ENCODE measurements around the gene KIF17. TPM values are rescaled to one million over a fixed set of nuclear protein-coding genes. Genes with fewer than 3 reads are reported as not detected.
"Not testable (repeated sequence)": the region's sequence is repeated elsewhere in the genome, so short reads cannot be mapped to it uniquely, and the experiment has no call there.

KIF17 gene
- total and polyA plus RNA-seq, 12 donors, result 10.7 to 66.9 (median 37.5) TPM

DNA sequence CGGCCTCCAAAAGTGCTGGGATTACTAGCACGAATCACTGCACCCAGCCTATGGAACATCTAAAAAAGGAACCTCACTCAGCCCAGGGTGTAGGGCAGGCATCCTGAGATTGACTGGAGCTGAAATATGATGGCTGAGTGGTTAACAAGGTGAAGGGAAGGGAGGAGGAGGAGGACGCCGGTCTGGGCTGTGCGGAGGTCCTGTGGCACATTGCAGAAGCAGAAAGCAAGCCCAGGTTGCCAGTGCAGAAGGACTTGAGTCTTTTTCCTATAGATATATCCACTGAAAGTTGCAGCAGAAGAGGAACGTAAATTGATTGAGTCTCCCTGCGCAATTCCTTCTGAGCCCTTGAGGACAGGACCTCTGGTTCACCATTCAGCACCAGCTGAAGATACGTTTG lies 1.5 kb upstream of the KIF17 start:
- intact Hi-C loops (cut with DNase I), result no loop called here
- DNase-seq, result peak in 1 of 7 donors; percentile 2
- Histone ChIP-seq H3K27me3 (no peaks in the 10 kb centered on the region), H3K36me3 (replicated peaks in 1 of 2) (no peaks in the 10 kb centered on the region), H3K4me3 (no peak overlapping the region), H3K27ac (no peak overlapping the region), H3K4me1 (replicated peaks in 1 of 2) (peaks cover 0 to 5% of the 10 kb centered on the region in 2 donors), H3K9me3 (replicated peaks in 1 of 3) (no peaks in the 10 kb centered on the region)
- WGBS, 4 donors, result 91 to 94% (median 91%) methylated on average over 8 of the region's 8 CpGs
- TF ChIP-seq POLR2A (IDR thresholded peaks at IDR 0.05) (no peak), CTCF (IDR thresholded peaks at IDR 0.05) (no peak)

- H3K4me1 ChIP-seq (replicated peaks in 1 of 2); H3K27ac ChIP-seq; H3K9me3 ChIP-seq (replicated peaks in 1 of 3); DNase-seq; H3K36me3 ChIP-seq (replicated peaks in 1 of 2); H3K27me3 ChIP-seq; intact Hi-C loops (cut with DNase I): not testable (repeated sequence)
- H3K4me3 ChIP-seq, result peak overlapping the region in 2 of 4 donors; percentile 11 to 75
- WGBS, 4 donors, result 68 to 76% (median 73%) methylated on average over 10 to 17 of the region's 17 CpGs
These were observed 606 bp upstream of the KIF17 start for GRCh38 chr1:20718343-20718882.

DNA sequence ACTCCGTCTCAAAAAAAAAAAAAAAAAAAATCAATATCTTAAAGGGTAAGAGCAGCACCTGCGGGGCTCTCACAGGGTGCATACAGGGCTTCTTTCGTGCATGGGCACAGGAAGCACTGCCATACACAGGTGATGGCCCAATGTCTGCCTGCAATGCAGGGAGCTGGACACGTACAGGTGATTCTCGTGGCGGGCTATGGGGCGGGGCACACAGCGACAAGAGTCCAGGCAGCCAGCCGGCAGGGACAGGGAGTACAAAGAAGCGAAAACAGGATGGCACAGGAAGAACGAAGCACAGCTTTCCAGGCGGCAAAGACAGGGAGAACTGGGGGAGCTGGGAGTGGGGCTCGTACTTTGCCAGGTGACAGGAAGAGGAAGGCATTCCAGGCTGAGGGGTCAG lies 1.6 kb downstream of the KIF17 start:
- TF ChIP-seq POLR2A (IDR thresholded peaks at IDR 0.05) (no peak), CTCF (IDR thresholded peaks at IDR 0.05) (no peak)
- Histone ChIP-seq H3K36me3 (replicated peaks in 1 of 2) (no peaks in the 10 kb centered on the region), H3K27ac (no peak overlapping the region), H3K27me3 (no peaks in the 10 kb centered on the region), H3K9me3 (replicated peaks in 1 of 3) (no peaks in the 10 kb centered on the region), H3K4me3 (no peak overlapping the region), H3K4me1 (replicated peaks in 1 of 2) (peaks cover 0 to 5% of the 10 kb centered on the region in 2 donors)
- 88 to 90% (median 90%) methylated on average over 13 of the region's 13 CpGs for WGBS, 4 donors
- DNase-seq, result no peak
- intact Hi-C loops (cut with DNase I), result no loop called here

GRCh38 chr1:20715406-20715805 lies 2.4 kb downstream of the KIF17 start:
- Histone ChIP-seq H3K27me3 (no peaks in the 10 kb centered on the region), H3K4me1 (replicated peaks in 1 of 2) (peaks cover 0 to 5% of the 10 kb centered on the region in 2 donors), H3K36me3 (replicated peaks in 1 of 2) (no peaks in the 10 kb centered on the region), H3K4me3 (no peak overlapping the region), H3K9me3 (replicated peaks in 1 of 3) (no peaks in the 10 kb centered on the region), H3K27ac (no peak overlapping the region)
- TF ChIP-seq POLR2A (IDR thresholded peaks at IDR 0.05) (no peak), CTCF (IDR thresholded peaks at IDR 0.05) (no peak)
- 83 to 92% (median 90%) methylated on average over 3 to 15 of the region's 15 CpGs for WGBS, 4 donors
- intact Hi-C loops (cut with DNase I), result no loop called here
- no peak for DNase-seq

DNA sequence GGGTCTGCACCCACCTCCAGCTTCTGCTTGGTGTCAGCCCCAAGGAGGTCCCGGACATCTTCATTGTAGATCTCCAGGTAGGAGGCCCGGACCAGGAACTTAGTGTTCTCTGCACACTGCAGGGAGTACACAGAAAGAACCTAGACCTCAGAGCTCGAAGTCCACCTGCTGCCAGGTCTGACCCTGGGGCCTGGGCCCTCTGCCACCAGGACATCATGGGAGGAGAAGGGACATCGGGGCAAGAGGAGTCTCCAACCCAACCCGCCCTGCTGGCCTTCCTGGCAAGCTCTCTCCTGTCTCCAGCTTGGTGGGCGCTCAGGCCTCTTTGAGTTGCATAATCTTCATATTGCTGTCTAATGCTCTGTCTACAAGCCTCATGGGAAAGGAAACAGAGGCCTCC lies 4.4 kb downstream of the KIF17 start:
- Histone ChIP-seq H3K36me3 (replicated peaks in 1 of 2) (no peaks in the 10 kb centered on the region), H3K4me1 (replicated peaks in 1 of 2) (peaks cover 0 to 5% of the 10 kb centered on the region in 2 donors), H3K27ac (no peak overlapping the region), H3K9me3 (replicated peaks in 1 of 3) (no peaks in the 10 kb centered on the region), H3K4me3 (no peak overlapping the region), H3K27me3 (no peaks in the 10 kb centered on the region)
- intact Hi-C loops (cut with DNase I), result no loop called here
- DNase-seq, result no peak
- TF ChIP-seq POLR2A (IDR thresholded peaks at IDR 0.05) (no peak), CTCF (IDR thresholded peaks at IDR 0.05) (no peak)
- WGBS, 4 donors, result 88 to 93% (median 89%) methylated on average over 1 to 6 of the region's 6 CpGs
